Hepatocyte (in vitro differentiated cells): ENCODE data around the gene DOCK3. TPM values are rescaled to one million over a fixed set of nuclear protein-coding genes. Genes with fewer than 3 reads are reported as not detected.

Experiments used
- DNase-seq: peaks from one replicate; pipeline ENCODE4 v3.0.0-alpha.2; 2016; ENCODE audit warnings: low spot score
- H2AFZ ChIP-seq: fragments of 200-600 bp; sonication (generic); 2 replicates; pipeline ENCODE4 v1.6.0; 2016; ENCODE audit warnings: antibody characterized with exemption, mild to moderate bottlenecking
- H3K27ac ChIP-seq: fragments of 200-600 bp; sonication (generic); 2 replicates; pipeline ENCODE4 v1.5.1; 2016; ENCODE audit warnings: mild to moderate bottlenecking
- H3K27me3 ChIP-seq: fragments of 200-600 bp; sonication (generic); 2 replicates; pipeline ENCODE4 v1.6.1; 2016
- H3K36me3 ChIP-seq: fragments of 200-600 bp; sonication (generic); replicated peaks from 2 replicates; pipeline ENCODE4 v1.5.1; 2016; ENCODE audit warnings: low read depth; ENCODE audit not compliant: insufficient read depth
- H3K4me1 ChIP-seq: fragments of 200-600 bp; sonication (generic); 2 replicates; pipeline ENCODE4 v1.5.1; 2016; ENCODE audit warnings: mild to moderate bottlenecking, moderate library complexity; ENCODE audit not compliant: insufficient read depth
- H3K4me2 ChIP-seq: fragments of 200-600 bp; sonication (generic); 2 replicates; pipeline ENCODE4 v1.6.0; 2016
- H3K4me3 ChIP-seq: fragments of 200-600 bp; sonication (generic); 2 replicates; pipeline ENCODE4 v1.5.1; 2016; ENCODE audit warnings: mild to moderate bottlenecking
- H3K79me2 ChIP-seq: fragments of 200-600 bp; sonication (generic); 2 replicates; pipeline ENCODE4 v1.6.0; 2017; ENCODE audit warnings: mild to moderate bottlenecking
- H3K9me2 ChIP-seq: fragments of 200-600 bp; sonication (generic); replicated peaks from 2 replicates; pipeline ENCODE4 v1.6.0; 2017; ENCODE audit warnings: mild to moderate bottlenecking; ENCODE audit not compliant: insufficient read depth
- H3K9me3 ChIP-seq: fragments of 200-600 bp; sonication (generic); 2 replicates; pipeline ENCODE4 v1.5.1; 2016; ENCODE audit warnings: low read depth, mild to moderate bottlenecking
- H4K20me1 ChIP-seq: fragments of 200-600 bp; sonication (generic); 2 replicates; pipeline ENCODE4 v1.6.0; 2016; ENCODE audit warnings: mild to moderate bottlenecking; ENCODE audit not compliant: insufficient read depth, poor library complexity, severe bottlenecking
- CTCF ChIP-seq: fragments of 200-600 bp; sonication (generic); IDR thresholded peaks from 2 replicates; pipeline ENCODE4 v1.5.1; 2016; ENCODE audit warnings: antibody characterized with exemption, mild to moderate bottlenecking; ENCODE audit not compliant: poor library complexity
- EZH2 ChIP-seq: fragments of 200-600 bp; sonication (generic); IDR thresholded peaks from 2 replicates; pipeline ENCODE4 v1.6.1; 2016; ENCODE audit warnings: antibody characterized with exemption, mild to moderate bottlenecking, borderline replicate concordance
- EZH2phosphoT487 ChIP-seq: fragments of 200-600 bp; sonication (generic); IDR thresholded peaks from one replicate; pipeline ENCODE4 v1.6.1; 2018; ENCODE audit warnings: antibody characterized with exemption, mild to moderate bottlenecking, low read depth, moderate library complexity; ENCODE audit not compliant: unreplicated experiment, severe bottlenecking
- WGBS: methylation state at CpG from one replicate; pipeline ENCODE4 v1.1.6; 2016; ENCODE audit warnings: low lambda C conversion rate; ENCODE audit errors: missing lambda C conversion rate; 5-methylcytosine and 5-hydroxymethylcytosine counted together
- polyA plus RNA-seq: library from polyadenylated mRNA; unstranded; fragments of >200 nt; fragmentation: Nextera tagmentation; extraction: Ambion mirVana; gene quantifications from 2 replicates; pipeline ENCODE4 v1.2.1, GENCODE V29; 2016
- total RNA-seq: library from RNA; depleted of rRNA; stranded (reverse); fragments of >200 nt; gene quantifications from 2 replicates; pipeline ENCODE4 v1.2.3, GENCODE V29; 2014

Gene DOCK3
- total and polyA plus RNA-seq, 2 experiments from 2014 or later = 0.77 to 1.6 TPM

GRCh38 chr3:51381333-51381705 lies 706.6 kb downstream of the DOCK3 start:
- 98% methylated on average over 18 of the region's 18 CpGs for WGBS
- Histone ChIP-seq H4K20me1 (peaks cover under 1% of the 10 kb centered on the region), H3K36me3 (no peaks in the 10 kb centered on the region), H2AFZ (no peak overlapping the region), H3K4me3 (no peak overlapping the region), H3K9me3 (no peaks in the 10 kb centered on the region), H3K9me2 (no peaks in the 10 kb centered on the region), H3K4me1 (peaks cover 11% of the 10 kb centered on the region), H3K4me2 (no peak overlapping the region), H3K27ac (no peak overlapping the region), H3K27me3 (no peaks in the 10 kb centered on the region), H3K79me2 (peaks cover 28% of the 10 kb centered on the region)
- DNase-seq = no peak
- TF ChIP-seq CTCF (no peak), EZH2phosphoT487 (no peak), EZH2 (no peak)

- Histone ChIP-seq H2AFZ (no peak overlapping the region), H3K79me2 (peaks cover 37% of the 10 kb centered on the region), H3K27me3 (no peaks in the 10 kb centered on the region), H3K9me2 (no peaks in the 10 kb centered on the region), H4K20me1 (peaks cover 8% of the 10 kb centered on the region), H3K4me1 (peaks cover 20% of the 10 kb centered on the region), H3K36me3 (no peaks in the 10 kb centered on the region), H3K27ac (no peak overlapping the region), H3K9me3 (no peaks in the 10 kb centered on the region), H3K4me3 (no peak overlapping the region), H3K4me2 (no peak overlapping the region)
- 95% methylated on average over 4 of the region's 4 CpGs for WGBS
- DNase-seq = no peak
- TF ChIP-seq EZH2phosphoT487 (no peak), CTCF (no peak)
Measured at GRCh38 chr3:51382076-51382745, 707.5 kb downstream of the DOCK3 start.

GRCh38 chr3:51382947-51383578 lies 708.3 kb downstream of the DOCK3 start:
- Histone ChIP-seq H2AFZ (no peak overlapping the region), H3K4me1 (peaks cover 27% of the 10 kb centered on the region), H3K9me2 (no peaks in the 10 kb centered on the region), H3K9me3 (no peaks in the 10 kb centered on the region), H3K27me3 (no peaks in the 10 kb centered on the region), H3K4me3 (no peak overlapping the region), H3K79me2 (peaks cover 45% of the 10 kb centered on the region), H4K20me1 (peaks cover 14% of the 10 kb centered on the region), H3K4me2 (peak overlapping the region; percentile 84), H3K27ac (no peak overlapping the region), H3K36me3 (no peaks in the 10 kb centered on the region)
- TF ChIP-seq CTCF (no peak), EZH2phosphoT487 (no peak), EZH2 (no peak)
- DNase-seq = no peak
- WGBS = 100% methylated on average over 3 of the region's 3 CpGs
